A549 treated with AZD9567 at 1 μM for 4 hours (cell line): ENCODE data around the gene OFD1. TPM values are rescaled to one million over a fixed set of nuclear protein-coding genes. Genes with fewer than 3 reads are reported as not detected.

ENCODE experiments used
- total RNA-seq: library from RNA; stranded (reverse); fragments of 200-300 nt; extraction: Qiagen RNA extraction; gene quantifications from 5 replicates; pipeline ENCODE4 v1.2.3, GENCODE V29; 2022; ENCODE audit not compliant: insufficient read depth

Gene OFD1, protein sequence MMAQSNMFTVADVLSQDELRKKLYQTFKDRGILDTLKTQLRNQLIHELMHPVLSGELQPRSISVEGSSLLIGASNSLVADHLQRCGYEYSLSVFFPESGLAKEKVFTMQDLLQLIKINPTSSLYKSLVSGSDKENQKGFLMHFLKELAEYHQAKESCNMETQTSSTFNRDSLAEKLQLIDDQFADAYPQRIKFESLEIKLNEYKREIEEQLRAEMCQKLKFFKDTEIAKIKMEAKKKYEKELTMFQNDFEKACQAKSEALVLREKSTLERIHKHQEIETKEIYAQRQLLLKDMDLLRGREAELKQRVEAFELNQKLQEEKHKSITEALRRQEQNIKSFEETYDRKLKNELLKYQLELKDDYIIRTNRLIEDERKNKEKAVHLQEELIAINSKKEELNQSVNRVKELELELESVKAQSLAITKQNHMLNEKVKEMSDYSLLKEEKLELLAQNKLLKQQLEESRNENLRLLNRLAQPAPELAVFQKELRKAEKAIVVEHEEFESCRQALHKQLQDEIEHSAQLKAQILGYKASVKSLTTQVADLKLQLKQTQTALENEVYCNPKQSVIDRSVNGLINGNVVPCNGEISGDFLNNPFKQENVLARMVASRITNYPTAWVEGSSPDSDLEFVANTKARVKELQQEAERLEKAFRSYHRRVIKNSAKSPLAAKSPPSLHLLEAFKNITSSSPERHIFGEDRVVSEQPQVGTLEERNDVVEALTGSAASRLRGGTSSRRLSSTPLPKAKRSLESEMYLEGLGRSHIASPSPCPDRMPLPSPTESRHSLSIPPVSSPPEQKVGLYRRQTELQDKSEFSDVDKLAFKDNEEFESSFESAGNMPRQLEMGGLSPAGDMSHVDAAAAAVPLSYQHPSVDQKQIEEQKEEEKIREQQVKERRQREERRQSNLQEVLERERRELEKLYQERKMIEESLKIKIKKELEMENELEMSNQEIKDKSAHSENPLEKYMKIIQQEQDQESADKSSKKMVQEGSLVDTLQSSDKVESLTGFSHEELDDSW
- 10.5 to 14.5 TPM (median 11.1 TPM) in 5 replicates for total RNA-seq

DNA sequence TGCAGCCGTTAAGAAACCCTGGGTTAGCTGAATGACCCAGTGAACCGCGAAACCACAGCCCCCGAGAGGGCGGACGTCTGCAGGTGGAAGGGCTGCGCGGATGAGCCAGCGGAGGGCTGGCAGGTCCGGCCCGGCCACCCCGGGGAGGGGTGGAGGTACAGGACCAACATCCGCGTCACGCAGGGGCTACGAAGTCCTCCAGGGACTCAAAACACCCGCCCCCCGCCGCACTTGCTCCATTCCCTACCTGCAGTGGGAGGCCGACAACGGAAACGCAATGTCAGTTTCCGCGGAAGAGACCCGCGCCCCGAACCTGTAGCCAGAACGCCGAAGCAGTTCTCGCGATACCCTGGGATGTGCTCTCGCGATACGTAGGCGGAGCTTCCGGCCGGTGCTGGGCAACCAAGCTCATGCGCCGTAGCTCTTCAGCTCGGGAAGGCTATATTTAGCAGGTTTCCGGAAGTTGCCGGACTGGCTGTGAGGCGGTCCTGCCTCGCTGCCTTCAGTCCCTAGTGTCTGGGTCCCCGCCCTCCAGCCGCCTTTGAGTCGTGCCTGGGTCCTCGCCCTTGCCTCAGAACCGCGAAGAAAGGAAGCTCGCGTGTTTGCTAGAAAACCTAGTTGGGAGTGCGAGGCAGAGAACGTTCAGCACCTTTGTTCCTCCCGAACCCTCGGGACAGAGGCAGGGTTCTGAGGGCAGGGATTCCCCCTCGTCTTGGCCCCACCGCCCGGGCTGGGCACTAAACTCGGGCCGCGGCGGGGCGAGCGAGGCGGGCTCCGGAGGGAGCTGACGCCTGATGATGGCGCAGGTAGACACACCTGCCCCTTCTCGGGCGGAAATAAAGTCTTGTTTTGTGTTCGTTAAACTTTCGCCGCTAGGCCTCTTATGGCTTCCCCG is at the start of gene OFD1, which contains the start of gene TRAPPC2:
TSS of gene OFD1 (plus strand) at position 471 of the 895 bp plus-strand sequence. CDS start at position 795, 324 bp downstream.
TSS of gene TRAPPC2 (minus strand) at position 343 of the 895 bp plus-strand sequence. CDS start 14,657 bp downstream, outside the sequence.

DNA sequence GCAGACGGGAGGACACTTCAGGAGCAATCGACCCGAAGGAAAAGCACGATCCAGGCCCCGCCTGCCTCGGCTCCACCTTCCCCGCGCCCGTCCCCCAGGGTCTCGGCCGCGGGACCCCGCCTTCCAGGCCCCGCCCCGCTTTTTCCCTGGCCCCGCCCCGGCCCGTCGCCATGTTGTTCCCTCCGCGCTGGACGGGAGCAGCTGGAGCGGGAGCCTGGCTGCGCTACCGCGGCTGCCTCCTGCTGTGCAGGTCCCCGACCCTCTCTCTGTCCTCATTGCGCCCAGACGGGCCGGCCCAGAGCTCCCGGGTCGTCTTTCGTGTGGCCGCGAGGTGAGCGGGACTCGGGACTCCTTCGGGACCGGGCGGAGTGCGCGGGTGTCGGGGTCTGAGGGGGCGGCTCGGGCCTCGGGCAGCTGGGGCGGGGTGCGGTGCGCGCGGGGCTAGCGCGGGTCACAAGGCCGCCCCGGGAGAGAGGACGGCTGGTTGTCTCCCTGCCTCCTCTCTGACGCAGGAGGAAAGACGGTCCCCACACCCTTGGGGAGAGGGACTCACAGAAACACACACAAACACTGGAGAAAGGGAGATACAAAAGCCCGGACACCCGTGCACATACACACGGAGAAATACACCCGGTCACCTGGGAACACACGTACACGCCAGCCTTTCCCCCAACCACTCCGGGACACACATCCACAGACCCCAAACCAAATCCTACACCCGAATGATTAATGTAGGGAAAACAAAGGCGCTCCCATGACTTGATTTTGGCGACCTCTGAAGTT is 45.4 kb upstream of the OFD1 start, which contains the start of gene RAB9A:
TSS of gene RAB9A (plus strand) at position 171 of the 783 bp plus-strand sequence. CDS start 19,619 bp downstream, outside the sequence.

DNA sequence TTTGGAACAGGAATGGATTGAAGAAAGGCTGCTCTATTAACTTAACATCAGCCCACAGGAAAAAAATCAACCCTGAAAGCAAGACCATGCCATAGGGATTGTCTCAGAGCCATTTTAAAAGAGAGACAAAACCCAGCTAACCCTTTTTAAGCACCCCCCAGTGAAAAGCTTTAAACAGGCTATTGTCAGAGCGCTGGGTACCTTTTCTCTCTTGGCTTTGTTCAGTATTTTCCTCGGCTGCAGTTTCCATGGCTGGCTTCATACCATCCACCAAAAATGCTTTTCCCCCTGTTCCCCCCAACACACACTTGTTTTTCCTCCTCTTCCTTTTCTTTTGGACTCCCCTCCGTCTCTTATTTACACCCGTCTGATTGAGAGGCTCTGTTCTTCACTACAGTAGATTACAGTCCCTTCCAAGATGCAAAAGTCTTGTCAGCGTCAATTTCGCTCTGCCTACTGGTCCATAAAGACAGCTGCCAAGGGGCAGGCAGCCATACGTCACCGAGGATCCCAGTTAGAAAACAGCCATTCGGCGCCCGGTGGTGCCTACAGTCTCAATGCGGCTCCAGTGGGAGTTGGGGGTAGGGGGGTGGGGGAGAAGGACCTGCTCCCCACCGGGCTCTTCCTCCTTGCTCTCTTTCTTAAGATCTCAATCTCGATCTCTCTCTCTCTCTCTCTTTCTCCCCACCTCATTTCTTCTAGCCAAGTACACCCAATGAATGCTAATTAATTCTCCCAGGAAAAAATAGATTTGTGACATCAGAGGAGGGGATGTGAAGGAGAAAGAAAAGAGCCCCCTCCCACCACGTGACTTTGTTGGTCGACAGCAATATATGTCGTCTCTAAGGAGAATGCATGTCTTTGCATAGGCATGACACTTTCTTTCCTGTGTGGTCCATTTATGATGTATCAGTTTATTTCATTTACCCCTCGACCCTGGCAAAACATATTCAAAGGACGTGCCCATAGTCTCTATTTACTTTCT is 82.4 kb downstream of the OFD1 start, which contains the start of gene GPM6B:
TSS of gene GPM6B (minus strand) at position 451 of the 985 bp plus-strand sequence. CDS start at position 262, 189 bp downstream.

Other genes starting within 250 kb of the OFD1 start
- gene EGFL6, start 165.1 kb upstream of the OFD1 start, total RNA-seq, result not detected in 5 replicates
- gene TCEANC, start 81.6 kb upstream of the OFD1 start, total RNA-seq, result 0.66 to 0.78 TPM (median 0.77 TPM) in 4 of 5 replicates, not detected in the other
- gene RAB9A, start 45.6 kb upstream of the OFD1 start, total RNA-seq, result 19.7 to 31.9 TPM (median 30.6 TPM) in 5 replicates
- gene TRAPPC2, start 128 bp upstream of the OFD1 start, total RNA-seq, result 6.2 to 7.7 TPM (median 7.1 TPM) in 5 replicates
- 0.10 to 0.25 TPM (median 0.18 TPM) in 4 of 5 replicates, not detected in the other for gene GPM6B, start 82.3 kb downstream of the OFD1 start, total RNA-seq